ENCODE results near the gene ELOVL1.

ELOVL1 gene

DNA sequence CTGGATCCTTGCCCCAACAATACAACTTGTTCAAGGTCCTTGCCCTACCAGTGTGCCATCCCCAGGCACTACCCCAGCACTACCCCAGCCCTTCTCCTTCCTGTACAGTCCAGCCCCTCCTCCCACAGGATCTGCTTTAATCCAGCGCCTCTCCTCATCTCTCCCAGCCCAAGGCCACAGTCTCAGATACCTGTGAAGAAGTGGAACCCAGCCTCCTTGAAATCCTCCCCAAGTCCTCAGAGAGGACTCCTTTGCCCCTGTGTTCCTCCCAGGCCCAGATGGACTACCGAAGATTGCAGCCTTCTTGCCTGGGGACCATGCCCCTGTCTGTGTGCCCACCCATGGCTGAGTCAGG is 15.5 kb downstream of the ELOVL1 start:
- no peak for TF ChIP-seq CTCF (conservative IDR thresholded peaks at IDR 0.05)
- peak overlapping the region; percentile 24; the same call in 1 of the 2 replicates for H3K27ac ChIP-seq

- no peak for TF ChIP-seq CTCF (conservative IDR thresholded peaks at IDR 0.05)
- H3K27ac ChIP-seq = peak overlapping the region; percentile 24; the same call in 1 of the 2 replicates
These were observed 16.1 kb downstream of the ELOVL1 start for GRCh38 chr1:43351421-43352350.

GRCh38 chr1:43350976-43351375 is 16.8 kb downstream of the ELOVL1 start:
- no peak for TF ChIP-seq CTCF (conservative IDR thresholded peaks at IDR 0.05)

DNA sequence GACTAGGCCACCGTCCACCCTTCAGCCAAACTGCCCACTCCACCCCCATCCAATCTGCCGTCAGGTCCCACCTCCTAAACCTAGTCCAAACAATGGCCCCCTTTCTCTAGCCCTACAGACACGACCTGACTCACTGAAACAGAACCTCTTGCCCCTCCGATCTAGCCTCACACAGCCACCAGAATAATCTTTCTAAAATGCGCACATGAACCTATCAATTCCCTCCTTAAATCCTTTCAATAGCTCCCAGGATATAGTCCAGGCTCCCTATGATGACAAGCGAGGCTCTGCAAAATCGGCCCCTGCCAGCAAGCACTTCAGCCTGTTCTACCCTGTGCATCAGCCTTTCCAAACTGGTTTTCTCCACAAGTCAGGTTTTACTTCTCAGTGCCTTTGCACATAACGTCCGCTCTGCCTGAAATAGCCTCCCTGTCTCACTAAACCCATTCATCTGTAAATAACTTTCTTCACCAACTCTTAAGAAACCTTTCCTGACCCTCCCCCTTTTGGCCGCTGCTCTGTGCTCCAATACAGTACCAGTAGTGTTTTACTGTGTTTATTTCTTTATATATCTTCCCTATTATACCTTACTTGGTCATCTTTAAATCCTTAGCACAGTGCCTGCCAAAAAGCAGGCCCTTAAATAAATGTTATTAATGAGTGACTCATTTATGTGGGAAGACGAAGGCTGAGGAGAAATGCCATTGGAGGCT is 18.1 kb downstream of the ELOVL1 start:
- peak overlapping the region; percentile 93 for H3K27ac ChIP-seq
- no peak for TF ChIP-seq CTCF (conservative IDR thresholded peaks at IDR 0.05)

More at GRCh38 chr1:43350976-43351375, 16.8 kb downstream of the ELOVL1 start:
- peak overlapping the region; percentile 93 for H3K27ac ChIP-seq

- TF ChIP-seq CTCF (conservative IDR thresholded peaks at IDR 0.05) = no peak; the same call in 1 of the 2 replicates
- peak overlapping the region; percentile 93 for H3K27ac ChIP-seq
These were observed 18.8 kb downstream of the ELOVL1 start for GRCh38 chr1:43348809-43349593.

- no peak for TF ChIP-seq CTCF (conservative IDR thresholded peaks at IDR 0.05)
- H3K27ac ChIP-seq = peak overlapping the region; percentile 93
These were observed 19.4 kb downstream of the ELOVL1 start for GRCh38 chr1:43348343-43348808.

Measured in VCaP (cell line).